H1 (cell line): ENCODE measurements around the gene NOL3. TPM values are rescaled to one million over a fixed set of nuclear protein-coding genes. Genes with fewer than 3 reads are reported as not detected.

Experiments used
- CTCF ChIA-PET: fragments of 300-600 bp; sonication (Branson Sonifier 250); formaldehyde crosslinking; loops from one replicate; lab custom pipeline; 2021; ENCODE audit not compliant: partially characterized antibody; lab: Charles Lee
- POLR2A ChIA-PET: fragments of 300-600 bp; sonication (Branson Sonifier 250); formaldehyde crosslinking; loops from one replicate; lab custom pipeline; 2021; ENCODE audit warnings: inconsistent platforms; ENCODE audit not compliant: partially characterized antibody; lab: Charles Lee
- DNase-seq, 2 experiments: peaks; one replicate each; pipeline versions ENCODE4 v3.0.0 to v3.0.0-alpha.2; 2010 to 2022; ENCODE audit warnings: low spot score in 2 of 2, low read depth in 1 of 2, mixed read lengths in 1 of 2
- FAIRE-seq: peaks from 2 replicates; lab custom pipeline; 2011; peaks lifted over from hg19 to GRCh38; lab: Jason Lieb, UNC
- H2AFZ ChIP-seq: 2 replicates; pipeline ENCODE4 v1.8.1; 2012; ENCODE audit warnings: low read length, inconsistent platforms
- H2AK5ac ChIP-seq: 2 replicates; pipeline ENCODE4 v1.6.1; 2013; ENCODE audit warnings: low read depth, low read length
- H2BK120ac ChIP-seq: replicated peaks from 2 replicates; pipeline ENCODE3; 2013; ENCODE audit warnings: low read depth, low read length, inconsistent platforms
- H2BK12ac ChIP-seq: 2 replicates; pipeline ENCODE4 v1.6.1; 2013; ENCODE audit warnings: low read depth, low read length
- H2BK15ac ChIP-seq: 2 replicates; pipeline ENCODE4 v1.6.1; 2013; ENCODE audit warnings: low read length
- H2BK20ac ChIP-seq: 2 replicates; pipeline ENCODE4 v1.6.1; 2013; ENCODE audit warnings: low read length
- H2BK5ac ChIP-seq: 2 replicates; pipeline ENCODE4 v1.6.1; 2013; ENCODE audit warnings: low read depth, low read length
- H3K14ac ChIP-seq: 2 replicates; pipeline ENCODE4 v1.6.1; 2013; ENCODE audit warnings: inconsistent platforms; ENCODE audit not compliant: insufficient read length
- H3K18ac ChIP-seq: 2 replicates; pipeline ENCODE4 v1.6.1; 2013; ENCODE audit warnings: low read length; ENCODE audit errors: extremely low read depth
- H3K23ac ChIP-seq: 2 replicates; pipeline ENCODE4 v1.6.1; 2013; ENCODE audit warnings: inconsistent platforms; ENCODE audit not compliant: insufficient read length
- H3K23me2 ChIP-seq: 2 replicates; pipeline ENCODE4 v1.6.1; 2013; ENCODE audit warnings: low read depth, low read length
- H3K27ac ChIP-seq: 2 replicates; pipeline ENCODE4 v1.6.1; 2011; ENCODE audit warnings: low read depth, low read length, inconsistent platforms
- H3K27me3 ChIP-seq, 4 experiments: replicated peaks in 1 of 4; 1 replicate in 1 of 4; 2 replicates in 3 of 4; pipeline versions ENCODE4 v1.6.1 to v1.8.1; 2011 to 2013; ENCODE audit warnings: low read length in 3 of 4, mild to moderate bottlenecking in 3 of 4, inconsistent platforms in 2 of 4, mixed read lengths in 2 of 4, moderate library complexity in 1 of 4; ENCODE audit not compliant: control insufficient read depth in 3 of 4, insufficient read depth in 3 of 4; ENCODE audit errors: extremely low read depth in 1 of 4
- H3K36me3 ChIP-seq, 4 experiments: 2 replicates each; pipeline versions ENCODE4 v1.6.1 to v1.8.1; 2011 to 2013; ENCODE audit warnings: mild to moderate bottlenecking in 4 of 4, low read length in 3 of 4, moderate library complexity in 2 of 4, control low read depth in 1 of 4, inconsistent platforms in 1 of 4; ENCODE audit not compliant: insufficient read depth in 4 of 4, control insufficient read depth in 2 of 4
- H3K4ac ChIP-seq: replicated peaks from 2 replicates; pipeline ENCODE3; 2013; ENCODE audit warnings: low read length, low read depth, mixed read lengths, inconsistent platforms; ENCODE audit not compliant: insufficient read length
- H3K4me1 ChIP-seq, 4 experiments: replicated peaks in 1 of 4; 1 replicate in 1 of 4; 2 replicates in 3 of 4; pipeline versions ENCODE4 v1.6.1 to v1.8.1; 2011 to 2013; ENCODE audit warnings: low read length in 3 of 4, inconsistent platforms in 2 of 4, mixed read lengths in 1 of 4; ENCODE audit not compliant: insufficient read depth in 4 of 4, control insufficient read depth in 3 of 4
- H3K4me2 ChIP-seq, 2 experiments: 2 replicates each; pipeline versions ENCODE4 v1.6.1 to v1.8.1; 2011 to 2013; ENCODE audit warnings: low read depth in 2 of 2, low read length in 2 of 2, control low read depth in 1 of 2, inconsistent platforms in 1 of 2, mild to moderate bottlenecking in 1 of 2; ENCODE audit not compliant: insufficient read depth in 1 of 2
- H3K4me3 ChIP-seq, 4 experiments: fragments of 200-600, 300-600 bp in 1 of 4; sonication (generic), shearing (Covaris generic), sonication (Bioruptor Twin) in 1 of 4; 2 replicates each; pipeline versions ENCODE4 v1.5.1 to v1.8.1; 2011 to 2016; ENCODE audit warnings: low read length in 4 of 4, low read depth in 3 of 4, control low read depth in 2 of 4, inconsistent platforms in 2 of 4, mild to moderate bottlenecking in 2 of 4, mixed read lengths in 1 of 4, moderate library complexity in 1 of 4; ENCODE audit not compliant: insufficient read depth in 2 of 4; ENCODE audit errors: extremely low read depth in 1 of 4
- H3K56ac ChIP-seq: replicated peaks from 2 replicates; pipeline ENCODE3; 2013; ENCODE audit warnings: low read depth, mild to moderate bottlenecking, mixed read lengths, low read length, inconsistent platforms; ENCODE audit not compliant: insufficient read length
- H3K79me1 ChIP-seq: 2 replicates; pipeline ENCODE4 v1.6.1; 2013; ENCODE audit warnings: low read depth, low read length, control low read depth
- H3K79me2 ChIP-seq, 2 experiments: 2 replicates each; pipeline versions ENCODE4 v1.6.1 to v1.8.1; 2012 to 2013; ENCODE audit warnings: low read length in 2 of 2, mild to moderate bottlenecking in 2 of 2, inconsistent platforms in 1 of 2; ENCODE audit not compliant: insufficient read depth in 2 of 2, control insufficient read depth in 1 of 2
- H3K9ac ChIP-seq, 4 experiments: replicated peaks in 1 of 4; 1 replicate in 1 of 4; 2 replicates in 3 of 4; pipeline versions ENCODE4 v1.6.1 to v1.8.1; 2011 to 2013; ENCODE audit warnings: low read depth in 3 of 4, low read length in 3 of 4, control low read depth in 2 of 4, mild to moderate bottlenecking in 2 of 4, moderate library complexity in 2 of 4, inconsistent platforms in 1 of 4; ENCODE audit errors: extremely low read depth in 1 of 4
- H3K9me3 ChIP-seq, 2 experiments: 2 replicates each; pipeline versions ENCODE4 v1.6.1 to v1.8.1; 2012 to 2013; ENCODE audit warnings: mild to moderate bottlenecking in 2 of 2, moderate library complexity in 2 of 2, control low read depth in 1 of 2, inconsistent platforms in 1 of 2, low read depth in 1 of 2, low read length in 1 of 2, mixed read lengths in 1 of 2; ENCODE audit not compliant: insufficient read depth in 2 of 2
- H4K20me1 ChIP-seq, 2 experiments: replicated peaks in 1 of 2; 2 replicates each; pipeline versions ENCODE3 to v1.8.1; 2011 to 2013; ENCODE audit warnings: inconsistent platforms in 2 of 2, low read length in 2 of 2, mild to moderate bottlenecking in 1 of 2; ENCODE audit not compliant: insufficient read depth in 2 of 2, control insufficient read depth in 1 of 2
- H4K5ac ChIP-seq: 2 replicates; pipeline ENCODE4 v1.6.1; 2013; ENCODE audit warnings: low read length, low read depth, mixed read lengths, inconsistent platforms; ENCODE audit not compliant: insufficient read length
- H4K8ac ChIP-seq: 2 replicates; pipeline ENCODE4 v1.8.0; 2013; ENCODE audit warnings: mild to moderate bottlenecking, moderate library complexity, low read length, inconsistent platforms; ENCODE audit not compliant: insufficient read depth; ENCODE audit errors: extremely low read depth
- H4K91ac ChIP-seq: replicated peaks from 2 replicates; pipeline ENCODE3; 2013; ENCODE audit warnings: low read length, mixed read lengths, inconsistent platforms; ENCODE audit not compliant: insufficient read length
- BCL11A ChIP-seq, 2 experiments: IDR thresholded peaks; one replicate each; pipeline ENCODE4 v1.6.1; 2011; ENCODE audit warnings: low read depth in 2 of 2, low read length in 2 of 2, mild to moderate bottlenecking in 2 of 2
- EGR1 ChIP-seq: IDR thresholded peaks from 2 replicates; pipeline ENCODE4 v1.6.1; 2011; ENCODE audit warnings: low read depth, low read length, borderline replicate concordance
- SP2 ChIP-seq: IDR thresholded peaks from 2 replicates; pipeline ENCODE4 v1.6.1; 2012; ENCODE audit warnings: mild to moderate bottlenecking, low read length, inconsistent platforms
- TAF7 ChIP-seq: optimal IDR thresholded peaks from 2 replicates; pipeline ENCODE3; 2011; ENCODE audit warnings: low read depth, mild to moderate bottlenecking, inconsistent platforms, low read length, moderate library complexity, borderline replicate concordance
- WGBS, 2 experiments: shearing (Covaris generic) in 1 of 2; methylation state at CpG; one replicate each; pipeline versions ENCODE4 v1.1.6 to v1.1.7; 2013 to 2015; ENCODE audit warnings: low lambda C conversion rate in 2 of 2, mixed read lengths in 2 of 2, inconsistent platforms in 1 of 2, low coverage in 1 of 2, missing lambda C conversion rate in 1 of 2; ENCODE audit not compliant: insufficient replicate concordance in 2 of 2, insufficient coverage in 1 of 2, insufficient read length in 1 of 2; ENCODE audit errors: extremely low coverage in 1 of 2, missing lambda C conversion rate in 1 of 2; 5-methylcytosine and 5-hydroxymethylcytosine counted together
- polyA plus RNA-seq, 7 experiments: library from polyadenylated mRNA; depleted of rRNA in 3 of 7; stranded (reverse) in 5 of 7; unstranded in 2 of 7; fragments of >200 nt in 5 of 7; fragments of 200-250 nt in 2 of 7; gene quantifications; 1 replicate in 5 of 7; 2 replicates in 1 of 7; 4 replicates in 1 of 7; pipeline versions ENCODE4 v1.2.1 to v1.2.3, GENCODE V29; 2011 to 2013; ENCODE audit warnings: missing spikeins in 2 of 7, mixed read lengths in 2 of 7
- total RNA-seq: library from RNA; stranded (reverse); fragmentation: NEBNext Ultra II Directional; extraction: Animal tissue kit (Norgen Biotek cat#: 25700); gene quantifications from 2 replicates; pipeline ENCODE4 v1.2.1, GENCODE V29; 2021

Gene NOL3
- total and polyA plus RNA-seq, 2 of the 8 experiments (the other 6 are each of a cell fraction or from before 2014, with no cell fraction given), result 2.2 to 4.6 TPM

DNA sequence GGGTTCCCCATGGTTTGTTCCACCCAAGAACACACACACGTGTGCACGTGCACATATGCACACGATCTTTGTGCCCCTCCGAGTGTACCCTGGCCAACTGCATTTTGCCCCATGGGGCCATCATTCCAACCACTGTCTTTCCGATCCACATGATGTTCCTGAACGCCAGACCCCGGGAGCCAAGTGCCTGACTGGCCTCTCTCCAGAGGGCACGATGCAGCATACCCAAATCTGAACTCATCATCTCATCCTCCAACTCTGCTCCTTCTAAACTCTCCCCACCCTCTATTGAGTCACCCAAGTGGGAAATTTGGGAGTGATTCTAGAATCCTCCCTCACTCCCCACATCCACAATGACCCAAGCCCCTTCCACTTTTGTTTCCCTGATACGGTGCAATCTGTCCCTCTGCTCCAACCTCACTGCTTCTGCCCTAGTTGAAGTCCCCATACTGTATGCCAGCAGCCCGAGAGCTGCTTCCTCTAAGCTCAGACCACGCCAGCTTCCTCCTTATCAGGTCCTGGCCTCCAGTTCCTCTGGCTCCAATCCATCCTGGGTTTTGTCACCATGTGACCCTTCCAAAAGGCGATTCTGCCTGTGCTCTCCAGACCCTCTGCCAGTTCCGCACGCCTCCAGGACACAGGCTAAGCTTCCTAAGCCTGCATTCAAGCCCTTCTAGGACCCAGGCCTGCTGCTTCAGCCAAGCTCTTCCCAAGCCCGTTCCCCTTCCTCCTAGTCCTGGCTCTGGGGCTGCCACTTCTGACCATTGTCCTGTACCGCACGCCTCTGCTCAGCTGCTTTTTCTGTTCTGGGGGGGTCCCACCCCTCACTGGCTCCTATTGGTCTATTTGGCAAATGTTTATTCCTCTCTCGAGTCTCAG is 46.5 kb downstream of the NOL3 start:
- no peak overlapping the region for H4K8ac ChIP-seq
- no peak overlapping the region for H4K91ac ChIP-seq
- H3K18ac ChIP-seq, result no peak overlapping the region
- TF ChIP-seq BCL11A (IDR thresholded peaks at IDR 0.05; ENCODE audit: low read depth in 2 of 2, low read length in 2 of 2) (no peak), SP2 (no peak), EGR1 (no peak), TAF7 (no peak)
- TF ChIP-seq, all 59 proteins: peak for 0
- 90% methylated on average over 18 of the region's 18 CpGs; no CpG with 5 or more reads in 1 of the 2 experiments for WGBS, 2 experiments
- no peak overlapping the region for H3K4me3 ChIP-seq
- FAIRE-seq (no peak), DNase-seq (no peak)
- H3K27ac ChIP-seq, result no peak overlapping the region
- ChIA-PET POLR2A (interaction anchor here (1.1 to 1.3 kb wide), 2 partner anchors 10 to 15 kb away, joined by 3 read pairs; partner anchors contain the start of gene TMEM208), CTCF (interaction anchor here (0.8 to 1.5 kb wide), 3 partner anchors 10 to 22 kb away, joined by 3 to 5 read pairs (median 5); partner anchors contain the start of gene TMEM208)
- no peaks in the 10 kb centered on the region for H3K79me2 ChIP-seq
- no peaks in the 10 kb centered on the region for H3K36me3 ChIP-seq
- H4K20me1 ChIP-seq, result no peaks in the 10 kb centered on the region
- no peak overlapping the region for H3K56ac ChIP-seq
- no peaks in the 10 kb centered on the region for H3K4me1 ChIP-seq
- H3K9ac ChIP-seq, result no peak overlapping the region
- no peak overlapping the region for H3K23ac ChIP-seq
- H3K4ac ChIP-seq, result no peak overlapping the region
- H3K9me3 ChIP-seq, result no peaks in the 10 kb centered on the region
- H3K27me3 ChIP-seq, result peaks cover 0 to 10% (median 7%) of the 10 kb centered on the region in 4 experiments; a peak in 4 of 7 replicates
- H3K14ac ChIP-seq, result no peak overlapping the region
- H4K5ac ChIP-seq, result no peak overlapping the region
- no peaks in the 10 kb centered on the region for H3K79me1 ChIP-seq
- no peak overlapping the region for H2BK12ac ChIP-seq
- no peak overlapping the region for H3K4me2 ChIP-seq
- H2AFZ ChIP-seq, result no peak overlapping the region
- no peak overlapping the region for H2BK5ac ChIP-seq
- no peak overlapping the region for H2BK120ac ChIP-seq
- H2BK20ac ChIP-seq, result no peak overlapping the region
- no peak overlapping the region for H2BK15ac ChIP-seq
- H3K23me2 ChIP-seq, result no peaks in the 10 kb centered on the region
- H2AK5ac ChIP-seq, result no peak overlapping the region
